GM19372 (cell line): ENCODE measurements around the gene MTFP1.
"Not testable (repeated sequence)": the region's sequence is repeated elsewhere in the genome, so short reads cannot be mapped to it uniquely, and the experiment has no call there.

Experiments used
- ATAC-seq: cut with Tn5 transposase; IDR thresholded peaks from one replicate; pipeline ENCODE4 v1.9.1; 2021; ENCODE audit warnings: mild to moderate bottlenecking, low read depth, moderate library complexity; ENCODE audit not compliant: unreplicated experiment

The MTFP1 gene

DNA sequence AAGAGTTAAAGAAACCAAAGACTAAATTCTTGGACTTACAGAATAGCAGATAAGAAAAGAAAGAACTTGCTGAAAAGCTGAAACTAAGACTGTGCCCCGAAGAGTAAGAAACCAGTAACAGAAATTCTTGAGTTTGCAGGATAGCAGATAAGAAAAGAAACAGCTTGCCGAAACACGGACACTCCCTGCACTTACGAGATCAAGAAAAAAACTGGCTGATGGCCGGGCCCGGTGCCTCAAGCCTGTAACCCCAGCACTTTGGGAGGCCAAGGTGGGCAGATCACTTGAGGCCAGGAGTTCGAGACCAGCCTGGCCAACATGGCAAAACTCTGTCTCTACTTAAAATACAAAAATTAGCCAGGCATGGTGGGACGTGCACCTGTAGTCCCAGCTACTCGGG, 25.9 kb downstream of the MTFP1 start:
- not testable (repeated sequence) for ATAC-seq

DNA sequence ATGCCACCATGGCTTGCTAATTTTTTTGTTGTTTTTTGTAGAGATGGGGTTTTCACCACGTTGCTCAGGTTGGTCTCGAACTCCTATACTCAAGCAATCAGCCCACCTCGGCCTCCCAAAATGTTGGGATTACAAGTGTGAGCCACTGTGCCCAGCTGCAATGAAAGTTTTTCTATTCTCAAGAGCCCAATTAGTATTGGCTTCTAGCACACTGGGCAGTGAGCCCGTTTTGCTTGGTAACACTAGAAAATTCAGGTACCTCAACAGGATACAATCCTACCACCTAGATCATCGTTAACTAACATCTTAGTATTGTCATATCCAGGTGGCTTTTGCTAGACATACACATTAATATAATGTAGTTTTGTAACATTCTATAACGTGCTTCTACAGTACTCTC, 27.3 kb downstream of the MTFP1 start:
- ATAC-seq, result no peak

DNA sequence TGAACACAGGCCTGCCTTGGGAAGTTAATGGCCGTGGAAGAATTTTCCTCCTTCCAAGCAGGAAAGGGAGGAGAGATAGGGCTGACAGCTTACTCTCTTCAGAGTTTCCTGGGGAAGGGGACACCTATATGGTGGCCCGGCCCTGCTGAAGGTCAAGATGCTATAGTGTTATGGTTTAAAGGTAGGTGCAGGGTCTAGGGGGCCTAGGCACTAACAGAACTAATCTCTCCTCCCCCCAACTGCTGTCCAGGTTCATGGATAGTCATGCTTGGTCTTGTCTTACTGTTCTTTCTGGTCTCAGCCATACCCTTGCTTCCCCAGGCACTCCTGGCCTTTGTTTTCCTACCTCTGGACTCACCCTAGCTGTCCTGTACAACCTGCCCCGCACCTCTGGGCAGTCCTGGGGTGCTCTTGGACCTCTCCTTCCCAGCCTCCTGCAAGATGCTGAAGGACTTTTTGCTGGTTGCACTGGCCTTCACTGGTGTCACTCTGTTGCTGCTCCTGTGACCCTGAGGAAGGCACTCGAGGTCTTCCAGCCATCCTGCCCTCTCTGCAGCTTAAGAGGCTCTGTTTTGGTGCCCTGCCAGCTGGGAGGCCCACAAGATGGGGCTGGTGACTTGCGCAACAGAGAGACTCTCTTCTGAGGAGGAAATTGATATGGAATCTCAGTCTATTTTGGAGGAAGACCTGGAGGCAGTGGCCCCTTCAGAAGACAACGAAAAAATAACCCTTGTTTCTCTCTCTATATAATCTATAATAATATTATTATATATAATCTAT, 28.4 kb downstream of the MTFP1 start:
- ATAC-seq, result no peak

DNA sequence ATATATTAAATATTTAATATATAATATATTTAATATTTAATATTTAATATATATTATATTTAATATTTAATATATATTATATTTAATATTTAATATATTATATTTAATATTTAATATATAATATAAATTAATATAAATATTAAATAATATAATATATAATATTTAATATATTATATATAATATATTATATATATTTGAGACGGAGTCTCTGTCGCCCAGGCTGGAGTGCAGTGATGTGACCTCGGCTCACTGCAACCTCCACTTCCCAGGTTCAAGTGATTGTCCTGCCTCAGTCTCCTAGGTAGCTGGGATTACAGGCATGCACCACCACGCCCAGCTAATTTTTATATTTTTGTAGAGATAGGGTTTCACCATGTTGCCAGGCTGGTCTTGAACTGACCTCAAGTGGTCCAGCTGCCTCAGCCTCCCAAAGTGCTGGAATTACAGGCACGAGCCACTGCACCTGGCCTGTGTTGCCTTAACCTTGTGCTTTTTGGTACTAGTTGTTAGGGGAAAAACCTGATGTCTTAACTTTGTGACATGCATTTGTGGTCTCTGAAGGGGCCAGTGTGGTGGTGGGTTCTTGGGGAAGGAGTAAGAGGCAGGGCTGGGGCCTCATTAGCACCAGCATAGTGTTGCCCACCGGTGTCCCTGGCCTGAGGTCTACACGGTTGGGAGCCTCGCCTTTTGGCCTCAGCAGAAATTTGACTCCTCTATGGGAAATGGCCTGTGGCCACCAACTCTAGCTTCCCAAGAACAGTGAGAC, 29.7 kb downstream of the MTFP1 start:
- no peak for ATAC-seq

DNA sequence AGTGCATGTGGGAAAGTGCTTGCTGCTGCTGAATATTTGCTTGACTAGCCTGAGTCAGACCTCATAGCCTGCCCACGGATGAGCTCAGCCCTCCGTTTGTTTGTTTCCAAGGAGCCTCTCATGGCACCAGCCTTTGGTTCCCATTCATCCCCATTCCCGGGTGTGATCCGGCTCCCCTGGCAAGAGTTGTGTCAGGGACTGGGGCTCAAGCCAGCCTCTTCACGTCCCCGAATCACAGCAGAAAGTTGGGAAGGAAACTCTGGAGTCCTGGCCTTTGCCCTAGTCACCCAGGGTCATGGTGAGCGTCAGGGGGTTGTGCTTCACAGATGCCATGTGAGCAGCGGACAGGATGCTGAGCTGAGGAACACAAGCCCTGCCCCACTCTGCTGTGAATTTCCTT, 32.4 kb downstream of the MTFP1 start:
- no peak for ATAC-seq

DNA sequence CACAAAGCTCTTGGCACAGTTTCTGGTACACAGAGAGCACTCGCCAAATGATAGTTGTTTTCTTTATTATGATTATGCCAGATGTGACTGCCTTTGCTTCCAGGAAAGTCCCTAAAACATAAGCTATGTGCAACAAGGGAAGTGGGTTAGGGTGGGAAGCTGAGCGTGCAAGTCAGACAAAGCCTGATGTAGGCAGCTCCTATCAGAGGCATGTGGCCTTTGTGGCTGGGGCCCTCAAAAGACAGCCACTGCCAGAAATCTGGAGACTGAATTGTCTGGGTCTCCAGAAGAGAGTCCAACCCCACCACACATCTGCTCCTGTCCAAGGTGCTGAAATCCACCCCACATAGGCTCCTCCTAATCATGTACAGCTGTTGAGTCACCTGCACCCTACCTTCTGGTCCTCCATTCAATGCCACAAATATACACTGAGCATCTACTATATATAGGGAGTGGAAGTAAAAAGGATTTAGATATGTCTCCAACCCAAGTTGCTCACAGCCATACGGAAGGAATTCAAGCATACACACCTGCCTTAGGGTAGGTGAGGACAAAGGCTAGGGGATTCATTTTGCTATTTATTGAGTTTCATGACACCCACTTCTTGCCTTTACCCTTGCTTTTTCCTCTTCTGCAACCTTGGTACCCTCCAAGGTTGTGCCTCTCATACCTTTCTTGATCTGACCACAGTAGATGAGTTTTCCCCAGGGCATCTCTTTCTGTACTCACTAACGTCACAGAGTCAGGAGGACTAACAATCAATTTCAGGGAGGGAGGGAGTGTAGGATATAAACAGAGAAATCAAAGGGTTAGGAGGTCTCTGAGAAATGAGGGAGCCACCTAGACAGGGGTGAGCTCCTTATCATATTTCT, 33.8 kb downstream of the MTFP1 start:
- no peak for ATAC-seq

DNA sequence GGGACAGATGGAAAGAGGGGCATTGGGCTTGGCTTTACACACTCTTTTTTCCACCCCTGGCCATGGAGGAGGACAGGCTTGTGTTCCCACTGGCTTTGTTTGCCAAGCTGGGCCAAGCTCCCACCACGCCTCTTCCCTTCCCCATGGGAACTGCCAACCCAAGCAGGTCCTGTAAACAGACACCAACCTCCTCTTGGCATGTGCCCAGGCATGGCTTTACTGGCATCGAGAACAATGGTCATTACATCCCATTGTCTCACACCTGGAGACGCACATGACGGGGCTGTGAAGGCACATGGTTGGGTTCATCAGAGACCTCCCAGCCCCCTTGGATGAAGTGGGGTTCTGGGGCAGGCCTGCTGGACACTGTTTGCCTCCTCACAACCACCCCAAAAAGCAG, 34.6 kb downstream of the MTFP1 start:
- no peak for ATAC-seq

DNA sequence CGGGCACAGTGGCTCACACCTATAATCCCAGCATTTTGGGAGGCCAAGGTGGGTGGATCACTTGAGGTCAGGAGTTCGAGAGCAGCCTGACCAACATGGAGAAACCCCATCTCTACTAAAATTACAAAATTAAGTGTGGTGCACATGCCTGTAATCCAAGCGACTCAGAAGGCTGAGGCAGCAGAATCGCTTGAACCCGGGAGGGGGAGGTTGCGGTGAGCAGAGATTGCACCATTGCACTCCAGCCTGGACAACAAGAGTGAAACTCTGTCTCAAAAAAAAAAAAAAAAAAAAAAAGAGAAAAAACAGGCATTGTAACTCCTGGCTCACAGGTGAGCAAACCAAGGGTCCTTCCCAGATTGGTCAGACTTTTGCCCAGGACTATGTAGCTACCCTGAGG, 35.0 kb downstream of the MTFP1 start:
- not testable (repeated sequence) for ATAC-seq

DNA sequence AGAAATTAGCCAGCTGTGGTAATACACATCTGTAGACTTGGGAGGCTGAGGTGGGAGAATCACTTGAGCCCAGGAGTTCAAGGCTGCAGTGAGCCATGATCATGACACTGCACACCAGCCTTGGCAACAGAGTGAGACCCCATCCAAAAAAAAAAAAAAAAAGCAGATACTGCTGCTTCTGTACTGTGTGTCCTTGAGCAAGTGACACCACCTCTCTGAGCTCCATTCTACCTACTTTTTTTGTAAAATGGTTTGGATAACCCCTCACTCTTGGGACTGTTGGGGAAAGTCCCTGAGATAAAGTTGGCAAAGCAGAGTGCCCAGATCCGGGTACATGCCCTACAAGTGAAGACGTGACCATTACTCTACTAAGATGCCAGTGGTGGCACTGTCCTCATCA, 43.6 kb downstream of the MTFP1 start:
- no peak for ATAC-seq

DNA sequence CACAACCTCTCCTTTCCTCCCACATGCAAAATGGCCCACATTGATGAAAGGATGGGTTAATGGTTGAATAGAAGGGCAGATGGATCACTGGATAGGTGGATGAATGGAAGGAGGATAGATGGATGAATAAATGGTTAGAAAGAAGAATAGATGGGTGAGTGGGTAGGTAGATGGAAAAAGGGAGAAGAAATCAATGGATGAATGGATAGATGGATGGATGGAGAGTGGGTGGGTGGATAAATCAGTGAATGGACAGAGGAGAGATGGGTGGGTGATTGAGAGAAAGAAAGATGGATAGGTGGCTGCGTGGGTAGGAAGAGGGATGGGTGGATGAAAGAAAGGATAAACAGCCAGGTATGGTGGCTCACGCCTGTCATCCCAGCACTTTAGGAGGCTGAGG, 45.1 kb downstream of the MTFP1 start:
- ATAC-seq, result no peak

DNA sequence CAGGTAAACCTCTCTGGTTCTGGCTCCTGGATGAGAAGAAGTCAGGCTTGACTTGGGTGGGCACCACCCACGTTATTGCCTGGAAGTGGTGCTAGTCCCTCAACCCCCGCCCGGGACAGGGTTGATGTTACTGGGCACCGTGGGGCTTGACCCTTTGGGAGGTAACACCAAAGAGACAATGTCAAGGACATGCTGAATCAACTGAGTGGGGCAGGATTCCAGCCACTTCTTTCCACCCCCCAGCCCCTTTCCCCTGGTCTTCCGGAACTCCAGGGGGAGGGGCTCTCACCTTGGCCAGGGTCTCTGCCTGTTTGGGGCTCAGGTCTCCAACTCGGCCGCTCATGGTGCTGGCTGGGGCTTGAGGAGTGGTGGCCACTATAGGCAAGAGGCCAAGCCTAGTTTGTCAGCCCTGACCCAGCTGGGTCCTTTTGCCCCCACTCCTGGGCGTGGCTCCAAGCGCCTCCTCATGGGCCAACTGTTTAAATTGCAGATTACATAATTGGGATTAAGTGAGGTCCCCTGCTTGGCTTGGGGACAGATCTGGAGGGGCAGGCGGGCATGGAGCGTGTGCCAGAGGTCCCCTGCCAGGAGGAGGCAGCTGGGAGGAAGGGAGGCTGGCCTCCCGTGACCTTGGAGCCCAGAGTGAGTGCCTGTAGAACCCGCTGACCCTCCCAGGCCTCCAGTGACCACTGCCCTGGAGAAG, 46.2 kb downstream of the MTFP1 start, which contains the start of gene SEC14L3:
Gene SEC14L3, minus strand, starts transcription at position 402 of the 703 bp plus-strand sequence. Its CDS starts 59 bp downstream, at position 343.
- ATAC-seq, result no peak

DNA sequence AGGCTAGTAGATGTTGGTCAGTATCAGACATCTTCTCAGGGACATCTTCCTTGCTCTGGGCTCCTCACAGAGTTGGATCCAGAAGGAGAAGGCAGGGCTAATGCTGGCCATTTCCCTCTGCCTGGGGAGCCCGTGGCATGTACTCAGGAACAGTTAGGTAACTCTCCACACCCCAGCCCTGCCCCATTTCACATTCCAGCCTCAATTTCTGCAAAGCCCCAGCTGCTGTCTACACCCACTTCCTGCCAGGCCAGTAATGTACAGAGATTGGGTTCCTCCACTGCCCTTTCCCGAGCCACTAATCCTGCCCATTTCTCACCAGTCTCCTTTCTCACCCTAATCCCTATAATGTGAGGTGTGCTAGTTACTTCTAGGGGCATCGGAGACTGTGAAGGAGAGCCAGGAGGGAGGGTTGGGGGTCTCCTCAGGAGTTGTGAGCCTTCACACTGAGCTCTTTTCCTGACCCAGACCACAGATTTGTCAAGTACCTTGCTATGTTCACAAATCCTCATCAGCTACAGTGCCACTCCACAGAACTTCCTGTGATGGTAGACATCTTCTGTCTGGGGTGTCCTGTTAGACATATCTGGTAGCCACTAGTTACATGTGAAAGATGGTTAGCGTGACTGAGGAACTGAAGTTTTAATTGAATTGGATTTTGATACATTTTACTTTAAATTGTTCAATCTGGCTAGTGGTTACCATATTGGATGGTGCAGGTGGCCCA, 47.6 kb downstream of the MTFP1 start:
- ATAC-seq, result no peak

DNA sequence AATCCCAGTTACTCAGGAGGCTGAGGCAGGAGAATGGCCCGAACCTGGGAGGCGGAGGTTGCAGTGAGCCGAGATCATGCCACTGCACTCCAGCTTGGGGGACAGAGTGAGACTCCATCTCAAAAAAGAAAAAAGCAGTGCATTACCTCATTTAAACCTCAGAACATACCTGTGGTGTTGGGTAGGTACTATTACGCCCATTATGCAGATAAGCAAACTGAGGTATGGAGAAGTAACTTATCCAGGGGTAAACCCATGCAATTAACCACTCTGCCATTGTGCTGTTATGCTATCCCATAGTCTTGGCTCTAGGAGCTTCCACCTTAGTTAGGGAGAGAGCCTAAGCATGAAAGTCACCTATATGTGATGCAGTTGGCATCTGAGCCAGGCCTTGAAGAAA, 48.6 kb downstream of the MTFP1 start:
- ATAC-seq, result no peak

DNA sequence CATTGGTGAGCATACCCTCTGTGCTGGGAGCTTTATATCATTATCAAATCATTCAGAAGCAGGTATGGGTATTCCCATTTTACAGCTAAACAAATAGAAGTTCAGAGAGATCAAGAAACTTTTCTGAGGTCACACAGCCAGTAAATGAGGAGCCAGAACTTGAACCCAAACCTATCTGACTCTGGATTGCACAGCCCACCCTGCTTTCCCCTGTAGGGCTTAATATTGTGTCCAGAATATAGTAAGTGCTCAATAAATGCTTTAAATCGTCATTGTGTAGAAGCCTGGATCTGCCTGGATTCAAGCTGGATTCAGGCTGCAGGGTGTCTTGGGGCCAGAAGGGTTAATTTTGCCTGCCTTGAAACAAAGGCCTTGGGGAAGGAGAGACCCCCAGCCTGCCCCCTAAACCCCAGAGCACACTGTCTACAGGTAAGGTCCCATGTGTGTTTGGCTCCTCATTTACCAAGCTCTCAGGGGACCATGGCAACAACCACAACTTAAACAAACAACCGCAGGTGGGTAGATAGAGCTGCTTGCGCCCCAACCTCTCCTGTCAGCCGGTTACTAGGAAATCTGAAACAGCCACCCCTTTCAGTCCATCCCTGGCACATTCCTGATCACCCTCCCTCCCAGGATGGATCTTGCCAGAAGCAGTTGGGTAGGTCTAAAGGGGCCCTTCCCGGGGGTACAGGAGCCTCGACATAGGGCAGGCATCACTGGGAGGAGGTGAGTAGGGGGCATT, 49.3 kb downstream of the MTFP1 start:
- ATAC-seq, result no peak
